ENCODE results near the gene TMEM181.
"Not testable (repeated sequence)": the region's sequence is repeated elsewhere in the genome, so short reads cannot be mapped to it uniquely, and the experiment has no call there.

Gene TMEM181

GRCh38 chr6:158663625-158664165 lies 103.8 kb downstream of the TMEM181 start:
- peak; percentile 41 to 58 for DNase-seq

DNA sequence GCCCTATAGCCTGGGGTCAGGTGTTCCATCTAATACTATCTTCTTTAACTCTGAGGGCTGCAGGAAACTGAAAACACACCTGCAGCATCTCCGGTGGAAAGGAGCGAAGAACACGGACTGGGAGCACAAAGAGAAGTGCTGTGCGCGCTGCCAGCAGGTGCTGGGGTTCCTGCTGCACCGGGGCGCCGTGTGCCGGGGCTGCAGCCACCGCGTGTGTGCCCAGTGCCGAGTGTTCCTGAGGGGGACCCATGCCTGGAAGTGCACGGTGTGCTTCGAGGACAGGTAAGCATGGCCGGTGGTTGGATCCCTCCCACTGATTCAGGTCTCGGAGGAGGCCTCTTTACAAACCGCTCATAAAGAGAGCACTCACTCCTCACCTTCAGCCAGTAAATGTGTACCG lies 105.4 kb downstream of the TMEM181 start:
- no peak for DNase-seq

GRCh38 chr6:158666628-158667359 lies 106.9 kb downstream of the TMEM181 start:
- no peak for DNase-seq

GRCh38 chr6:158667360-158667981 lies 107.6 kb downstream of the TMEM181 start:
- DNase-seq = no peak

GRCh38 chr6:158668707-158669103 lies 108.8 kb downstream of the TMEM181 start:
- DNase-seq = no peak

DNA sequence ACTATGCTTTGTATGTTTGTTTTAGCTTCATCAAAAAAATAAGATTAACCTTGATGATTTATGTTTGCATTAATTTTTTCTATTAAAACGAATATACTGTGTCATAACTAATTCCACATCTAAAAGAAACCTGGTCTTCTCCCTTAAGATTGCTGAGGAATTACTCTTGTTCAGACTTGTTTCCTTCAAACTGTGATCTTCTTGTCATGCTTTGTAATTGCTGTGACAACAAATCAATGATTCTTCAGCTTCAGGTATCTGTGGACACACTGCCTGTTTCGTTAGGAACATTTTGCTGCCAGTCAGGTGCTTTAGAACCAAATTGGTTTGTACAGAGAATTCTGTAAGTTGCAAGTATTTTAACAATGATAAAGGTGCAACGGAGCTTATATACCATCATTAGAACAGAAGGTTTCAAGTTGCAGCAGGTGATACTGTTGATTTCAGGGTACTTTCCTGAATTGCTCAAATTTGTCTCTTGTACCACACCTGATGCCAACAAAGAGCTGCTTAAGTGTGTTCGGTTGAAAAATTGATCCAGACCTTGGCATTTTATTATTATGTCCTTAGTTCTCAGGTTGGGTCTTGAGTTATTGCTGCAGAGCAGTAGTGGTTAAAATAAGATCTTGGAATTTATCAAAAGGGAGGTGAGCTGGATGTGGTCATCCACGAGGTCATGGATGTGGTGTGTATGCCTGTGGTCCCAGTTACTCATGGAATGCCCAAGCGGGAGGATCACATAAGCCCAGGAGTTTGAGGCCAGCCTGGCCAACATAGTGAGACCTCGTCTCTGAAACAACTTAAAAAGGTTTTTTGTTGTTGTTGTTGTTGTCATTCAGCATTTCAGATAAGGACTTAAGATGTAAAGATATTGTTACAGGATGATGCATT lies 109.5 kb downstream of the TMEM181 start:
- no peak for DNase-seq

GRCh38 chr6:158672119-158672518 lies 112.2 kb downstream of the TMEM181 start:
- DNase-seq = not testable (repeated sequence)

DNA sequence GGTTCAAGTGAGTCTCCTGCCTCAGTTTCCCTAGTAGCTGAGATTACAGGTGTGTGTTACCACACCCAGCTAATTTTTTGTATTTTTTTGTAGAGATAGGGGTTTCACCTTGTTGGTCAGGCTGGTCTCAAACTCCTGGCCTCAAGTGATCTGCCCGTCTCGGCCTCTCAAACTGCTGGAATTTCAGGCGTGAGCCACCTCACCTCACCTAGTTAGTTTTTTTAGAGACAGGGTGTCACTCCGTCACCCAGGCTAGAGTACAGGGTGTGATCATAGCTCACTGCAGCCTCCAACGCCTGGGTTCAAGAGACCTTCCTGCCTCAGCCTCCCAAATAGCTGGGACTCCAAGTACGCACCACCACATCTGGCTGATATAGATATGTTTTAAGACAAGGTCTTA lies 112.8 kb downstream of the TMEM181 start:
- DNase-seq = no peak

GRCh38 chr6:158674342-158675131 lies 114.6 kb downstream of the TMEM181 start:
- no peak for DNase-seq

- DNase-seq = not testable (repeated sequence)
Observed at GRCh38 chr6:158677094-158677493, 117.2 kb downstream of the TMEM181 start.

DNA sequence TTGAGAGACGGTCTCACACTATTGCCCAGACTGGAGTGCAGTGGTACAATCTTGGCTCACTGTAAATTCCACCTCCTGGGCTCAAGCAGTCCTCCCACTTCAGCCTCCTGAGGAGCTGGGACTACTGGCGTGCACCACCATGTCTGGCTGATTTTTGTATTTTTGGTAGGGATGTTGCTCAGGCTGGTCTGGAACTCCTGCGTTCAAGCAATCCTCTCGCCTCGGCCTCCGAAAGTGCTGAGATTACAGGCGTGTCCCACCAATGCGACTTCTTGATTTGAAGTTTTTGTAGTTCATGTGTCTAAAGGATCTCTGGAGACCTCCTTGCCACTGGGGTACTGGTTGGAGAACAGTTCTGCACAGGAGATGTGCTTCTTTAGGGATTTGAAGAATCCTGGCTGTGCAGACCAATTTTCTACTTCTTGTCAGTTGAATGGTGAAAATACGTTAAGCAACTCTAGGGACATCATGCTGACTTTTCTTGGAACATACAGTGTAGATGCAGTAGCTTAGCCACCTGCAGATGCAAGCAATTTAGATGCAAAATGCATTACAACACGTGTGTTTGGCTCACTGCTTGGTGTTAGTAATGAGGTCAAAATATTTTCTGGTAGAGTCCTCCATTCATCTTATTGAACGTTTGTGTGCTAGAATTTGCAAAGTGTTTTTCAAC lies 118.2 kb downstream of the TMEM181 start:
- DNase-seq = no peak

- DNase-seq = no peak
Observed at GRCh38 chr6:158680015-158680414, 120.1 kb downstream of the TMEM181 start.

DNA sequence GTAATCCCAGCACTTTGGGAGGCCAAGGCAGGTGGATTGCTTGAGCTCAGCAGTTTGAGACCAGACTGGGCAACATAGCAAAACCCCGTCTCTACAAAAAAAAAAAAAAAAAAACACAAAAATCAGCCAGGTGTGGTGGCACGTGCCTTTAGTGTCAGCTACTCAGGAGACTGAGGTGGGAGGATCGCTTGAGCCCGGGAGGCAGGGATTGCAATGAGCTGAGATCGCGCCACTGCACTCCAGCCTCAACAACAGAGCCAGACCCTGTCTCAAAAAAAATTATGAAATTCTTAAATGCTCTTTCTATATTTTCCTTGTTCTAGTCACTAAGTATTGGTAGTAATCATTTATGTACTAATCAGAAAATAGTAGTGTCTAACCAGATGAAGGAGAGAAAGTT lies 120.6 kb downstream of the TMEM181 start:
- no peak for DNase-seq

DNA sequence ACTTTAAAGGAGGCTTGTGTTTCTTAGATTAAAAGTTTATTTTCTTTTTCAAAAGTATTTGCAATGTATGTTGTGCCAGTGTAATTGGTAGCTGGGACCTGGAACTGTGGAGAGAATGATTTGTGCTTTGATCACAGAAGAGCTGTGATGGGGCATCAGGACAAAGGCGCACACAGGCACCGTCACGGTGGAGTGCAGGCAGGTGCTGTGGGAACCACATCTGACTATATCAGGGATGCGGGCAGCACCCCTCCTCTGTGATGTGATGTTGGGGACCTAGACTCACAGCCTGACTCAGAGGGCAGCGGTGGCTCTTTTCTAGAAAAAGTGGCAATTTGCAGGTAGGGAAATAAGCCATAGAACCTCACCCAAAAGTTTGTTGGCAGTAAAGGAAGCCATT lies 124.4 kb downstream of the TMEM181 start:
- DNase-seq = no peak

- no peak for DNase-seq
Observed at GRCh38 chr6:158684745-158685324, 124.9 kb downstream of the TMEM181 start.

All from NCI-H526 (cell line).